ENCODE data around the gene TMC7. TPM values are rescaled to one million over a fixed set of nuclear protein-coding genes. Genes with fewer than 3 reads are reported as not detected.

TMC7 gene
- total and polyA plus RNA-seq, 8 donors, result 3.0 to 9.7 (median 3.8) TPM

DNA sequence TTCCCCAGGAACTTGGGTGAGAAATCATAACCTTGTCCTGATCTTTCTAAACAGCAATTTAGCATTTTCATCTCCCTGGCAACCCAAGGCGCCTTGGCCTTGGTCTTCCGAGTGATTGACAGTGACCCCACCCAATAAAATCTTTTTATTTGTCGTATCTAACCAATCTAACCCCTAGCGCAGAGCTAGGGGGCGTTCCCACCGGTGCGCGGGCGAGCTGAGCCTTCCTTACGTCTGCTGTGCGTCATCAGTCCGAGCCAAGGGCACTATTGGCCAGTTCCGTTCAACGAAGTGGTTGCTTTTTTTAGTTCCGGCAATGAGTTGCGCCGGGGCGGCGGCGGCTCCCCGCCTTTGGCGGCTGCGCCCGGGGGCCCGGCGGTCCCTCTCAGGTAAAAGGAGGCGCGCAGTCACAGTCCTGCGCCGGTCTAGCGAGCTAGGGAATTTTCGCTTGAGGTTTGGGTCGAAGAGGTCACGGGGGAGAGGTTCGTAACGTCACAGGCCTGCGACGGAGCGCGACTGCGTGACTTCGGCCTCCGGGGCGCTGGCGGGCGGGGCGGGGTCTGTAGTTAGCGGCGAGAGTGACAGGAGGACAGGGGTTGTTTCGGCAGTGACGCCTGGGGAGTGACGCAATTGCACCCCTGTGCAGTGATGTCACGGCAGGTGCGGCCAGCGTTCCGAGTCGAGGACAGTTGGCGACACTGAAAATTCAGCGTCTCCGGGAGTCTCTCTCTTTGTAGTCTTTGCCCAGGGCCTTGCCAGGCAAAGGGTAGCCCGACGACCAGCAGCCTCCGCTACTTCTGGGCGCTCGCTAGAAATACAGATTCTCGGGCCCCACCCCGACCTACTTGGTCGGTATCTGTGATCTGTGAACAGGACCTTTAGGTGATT lies 83.9 kb downstream of the TMC7 start, which contains the start of gene COQ7:
Gene COQ7, plus strand, starts transcription at position 266 of the 888 bp plus-strand sequence. Its CDS starts 51 bp downstream, at position 317.
- no peaks in the 10 kb centered on the region for H3K9me3 ChIP-seq
- peaks cover 0 to 6% of the 10 kb centered on the region in 2 donors for H3K36me3 ChIP-seq
- TF ChIP-seq, protein P1, sequence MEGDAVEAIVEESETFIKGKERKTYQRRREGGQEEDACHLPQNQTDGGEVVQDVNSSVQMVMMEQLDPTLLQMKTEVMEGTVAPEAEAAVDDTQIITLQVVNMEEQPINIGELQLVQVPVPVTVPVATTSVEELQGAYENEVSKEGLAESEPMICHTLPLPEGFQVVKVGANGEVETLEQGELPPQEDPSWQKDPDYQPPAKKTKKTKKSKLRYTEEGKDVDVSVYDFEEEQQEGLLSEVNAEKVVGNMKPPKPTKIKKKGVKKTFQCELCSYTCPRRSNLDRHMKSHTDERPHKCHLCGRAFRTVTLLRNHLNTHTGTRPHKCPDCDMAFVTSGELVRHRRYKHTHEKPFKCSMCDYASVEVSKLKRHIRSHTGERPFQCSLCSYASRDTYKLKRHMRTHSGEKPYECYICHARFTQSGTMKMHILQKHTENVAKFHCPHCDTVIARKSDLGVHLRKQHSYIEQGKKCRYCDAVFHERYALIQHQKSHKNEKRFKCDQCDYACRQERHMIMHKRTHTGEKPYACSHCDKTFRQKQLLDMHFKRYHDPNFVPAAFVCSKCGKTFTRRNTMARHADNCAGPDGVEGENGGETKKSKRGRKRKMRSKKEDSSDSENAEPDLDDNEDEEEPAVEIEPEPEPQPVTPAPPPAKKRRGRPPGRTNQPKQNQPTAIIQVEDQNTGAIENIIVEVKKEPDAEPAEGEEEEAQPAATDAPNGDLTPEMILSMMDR (IDR thresholded peaks at IDR 0.05), result no peak
- H3K4me3 ChIP-seq, result peak within 1 kb of the TSS; percentile 68 to 69
- no peaks in the 10 kb centered on the region for H3K27me3 ChIP-seq
- H3K4me1 ChIP-seq, result peaks cover 0 to 19% of the 10 kb centered on the region in 2 donors
- intact Hi-C loops (cut with DNase I), result no loop called here
- peak within 1 kb of the TSS; percentile 98 to 99 for H3K27ac ChIP-seq
- DNase-seq (peak; percentile 99 to 100 (median 100)), ATAC-seq (peak; percentile 97)

DNA sequence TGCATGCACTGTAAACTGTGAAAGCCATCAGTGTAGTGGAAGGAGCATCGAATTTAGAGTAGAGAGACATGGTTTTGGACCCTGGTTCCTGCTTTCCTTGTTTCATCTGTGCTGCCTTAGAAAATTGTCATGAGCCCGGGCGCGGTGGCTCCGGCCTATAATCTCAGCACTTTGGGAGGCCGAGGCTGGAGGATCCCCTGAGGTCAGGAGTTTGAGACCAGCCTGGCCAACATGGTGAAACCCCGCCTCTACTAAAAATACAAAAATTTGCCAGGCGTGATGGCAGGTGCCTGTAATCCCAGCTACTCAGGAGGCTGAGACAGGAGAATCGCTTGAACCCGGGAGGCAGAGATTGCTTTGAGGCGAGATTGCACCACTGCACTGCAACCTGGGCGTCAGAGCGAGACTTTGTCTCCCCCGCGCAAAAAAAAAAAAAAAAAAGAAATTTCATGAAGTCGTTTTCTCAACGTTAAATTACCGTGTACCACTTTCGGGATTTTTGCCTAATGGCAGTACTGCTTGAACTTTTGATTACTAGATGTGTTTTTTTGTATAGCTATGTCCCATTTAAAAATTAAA lies 84.6 kb downstream of the TMC7 start:
- DNase-seq (no peak), ATAC-seq (no peak)
- intact Hi-C loops (cut with DNase I), result no loop called here
- no peaks in the 10 kb centered on the region for H3K9me3 ChIP-seq
- no peaks in the 10 kb centered on the region for H3K27me3 ChIP-seq
- TF ChIP-seq, protein P1 (IDR thresholded peaks at IDR 0.05), result no peak
- peak overlapping the region; percentile 98 to 99 for H3K27ac ChIP-seq
- H3K36me3 ChIP-seq, result peaks cover 0 to 6% of the 10 kb centered on the region in 2 donors
- H3K4me1 ChIP-seq, result peaks cover 0 to 25% of the 10 kb centered on the region in 2 donors
- H3K4me3 ChIP-seq, result peak overlapping the region; percentile 68 to 69

DNA sequence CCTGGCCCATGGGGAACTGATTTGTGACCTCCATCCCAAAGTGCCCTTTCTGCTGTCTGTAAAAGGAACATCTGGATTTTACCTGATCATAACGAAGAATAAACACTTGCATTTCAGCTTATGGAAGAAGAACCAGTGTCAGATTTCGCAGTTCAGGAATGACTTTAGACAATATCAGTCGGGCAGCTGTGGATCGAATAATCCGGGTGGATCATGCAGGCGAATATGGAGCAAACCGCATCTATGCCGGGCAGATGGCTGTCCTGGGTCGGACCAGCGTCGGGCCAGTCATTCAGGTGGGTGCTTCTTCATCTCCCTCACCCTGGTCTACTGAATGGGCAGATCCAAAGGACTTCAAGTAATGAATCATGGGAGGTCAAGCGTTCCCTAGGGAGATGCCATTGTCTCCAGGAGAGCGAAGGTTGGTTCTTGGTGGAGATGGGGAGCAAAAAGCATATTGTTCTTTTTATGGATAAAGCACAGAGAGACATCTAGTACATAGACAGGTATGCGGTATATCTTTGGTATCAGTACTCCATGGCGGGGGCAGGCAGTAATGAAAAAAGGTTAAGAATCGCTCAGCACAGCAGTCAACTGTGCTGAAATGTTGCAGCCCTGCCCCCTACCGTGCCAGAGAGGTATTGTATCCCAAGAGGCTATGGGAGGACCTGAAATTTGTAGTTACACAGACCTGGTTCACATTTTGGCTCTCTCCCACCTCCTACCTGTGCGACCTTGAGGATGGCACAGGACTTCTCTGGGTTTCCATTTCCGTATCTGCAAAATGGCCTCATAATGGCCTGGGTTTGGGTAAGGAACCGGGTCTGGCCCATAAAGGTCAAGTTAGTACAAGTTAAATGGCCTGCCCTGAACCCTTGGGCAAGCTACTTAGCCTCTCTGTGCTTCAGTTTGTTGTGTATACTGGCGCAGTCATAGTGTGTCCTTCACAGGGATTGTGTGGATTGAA lies 88.4 kb downstream of the TMC7 start:
- H3K4me3 ChIP-seq, result no peak overlapping the region
- no peak overlapping the region for H3K27ac ChIP-seq
- ATAC-seq (peak; percentile 30), DNase-seq (peak in 1 of 4 donors; percentile 45)
- H3K36me3 ChIP-seq, result peaks cover 0 to 38% of the 10 kb centered on the region in 2 donors
- H3K9me3 ChIP-seq, result no peaks in the 10 kb centered on the region
- TF ChIP-seq, protein P1 (IDR thresholded peaks at IDR 0.05), result peak; percentile 48 to 79
- H3K27me3 ChIP-seq, result no peaks in the 10 kb centered on the region
- intact Hi-C loops (cut with DNase I), result no loop called here
- peaks cover 0 to 26% of the 10 kb centered on the region in 2 donors for H3K4me1 ChIP-seq

DNA sequence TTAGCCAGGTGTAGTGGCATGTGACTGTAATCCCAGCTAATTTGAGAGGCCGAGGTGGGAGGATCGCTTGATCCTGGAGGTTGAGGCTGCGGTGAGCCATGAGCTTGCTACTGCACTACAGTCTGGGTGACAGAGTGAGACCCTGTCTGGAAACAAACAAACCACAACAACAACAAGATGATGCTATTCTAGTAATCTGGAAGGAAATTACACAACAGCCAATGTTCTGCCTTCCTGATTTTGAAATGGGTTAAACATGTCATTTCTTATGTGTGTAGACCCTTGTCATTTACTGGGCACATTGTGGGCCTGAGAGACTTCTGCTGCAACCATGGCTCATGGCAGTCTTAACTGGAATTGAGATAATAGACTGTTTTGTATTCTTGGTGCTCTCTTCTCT lies 89.6 kb downstream of the TMC7 start:
- Histone ChIP-seq H3K9me3 (no peaks in the 10 kb centered on the region), H3K27ac (peak overlapping the region in 1 of 2 donors; percentile 70), H3K4me3 (no peak overlapping the region), H3K27me3 (no peaks in the 10 kb centered on the region), H3K36me3 (peaks cover 0 to 51% of the 10 kb centered on the region in 2 donors), H3K4me1 (peaks cover 0 to 22% of the 10 kb centered on the region in 2 donors)
- intact Hi-C loops (cut with DNase I), result no loop called here
- ATAC-seq (no peak), DNase-seq (no peak)
- TF ChIP-seq, protein P1 (IDR thresholded peaks at IDR 0.05), result no peak

Measured in left lung (tissue), 10 donors.